Measurements from ENCODE around the gene PSME3IP1.

The PSME3IP1 gene

GRCh38 chr16:57166951-57167350 lies 18.9 kb downstream of the PSME3IP1 start:
- no peak for DNase-seq

GRCh38 chr16:57166451-57166850 lies 19.4 kb downstream of the PSME3IP1 start:
- no peak for DNase-seq

- no peak for DNase-seq
These were observed 19.9 kb downstream of the PSME3IP1 start for GRCh38 chr16:57165938-57166337.

- DNase-seq = no peak
These were observed 20.4 kb downstream of the PSME3IP1 start for GRCh38 chr16:57165483-57165882.

- no peak for DNase-seq
These were observed 22.0 kb downstream of the PSME3IP1 start for GRCh38 chr16:57163842-57164241.

GRCh38 chr16:57159447-57159846 lies 26.4 kb downstream of the PSME3IP1 start:
- DNase-seq = no peak

- no peak for DNase-seq
These were observed 28.3 kb downstream of the PSME3IP1 start for GRCh38 chr16:57157533-57157932.

- DNase-seq = no peak
These were observed 29.5 kb downstream of the PSME3IP1 start for GRCh38 chr16:57156351-57156703.

- no peak for DNase-seq
These were observed 30.0 kb downstream of the PSME3IP1 start for GRCh38 chr16:57155702-57156350.

GRCh38 chr16:57153841-57154240 lies 32.0 kb downstream of the PSME3IP1 start:
- no peak for DNase-seq

GRCh38 chr16:57152096-57153093 lies 33.4 kb downstream of the PSME3IP1 start:
- no peak for DNase-seq

- no peak for DNase-seq
These were observed 34.5 kb downstream of the PSME3IP1 start for GRCh38 chr16:57151369-57151768.

GRCh38 chr16:57150682-57151330 lies 35.0 kb downstream of the PSME3IP1 start:
- no peak for DNase-seq

GRCh38 chr16:57149391-57149790 lies 36.4 kb downstream of the PSME3IP1 start:
- DNase-seq = no peak

GRCh38 chr16:57148481-57148880 lies 37.4 kb downstream of the PSME3IP1 start:
- DNase-seq = no peak

GRCh38 chr16:57147381-57148221 lies 38.2 kb downstream of the PSME3IP1 start:
- DNase-seq = no peak

GRCh38 chr16:57146735-57147134 lies 39.1 kb downstream of the PSME3IP1 start:
- no peak for DNase-seq

- DNase-seq = no peak
These were observed 39.7 kb downstream of the PSME3IP1 start for GRCh38 chr16:57146040-57146647.

- DNase-seq = no peak
These were observed 40.5 kb downstream of the PSME3IP1 start for GRCh38 chr16:57145046-57146021.

- no peak for DNase-seq
These were observed 41.8 kb downstream of the PSME3IP1 start for GRCh38 chr16:57144027-57144426.

Measured in NCI-H226 (cell line).